Measurements from ENCODE around the gene KCNJ5.

DNA sequence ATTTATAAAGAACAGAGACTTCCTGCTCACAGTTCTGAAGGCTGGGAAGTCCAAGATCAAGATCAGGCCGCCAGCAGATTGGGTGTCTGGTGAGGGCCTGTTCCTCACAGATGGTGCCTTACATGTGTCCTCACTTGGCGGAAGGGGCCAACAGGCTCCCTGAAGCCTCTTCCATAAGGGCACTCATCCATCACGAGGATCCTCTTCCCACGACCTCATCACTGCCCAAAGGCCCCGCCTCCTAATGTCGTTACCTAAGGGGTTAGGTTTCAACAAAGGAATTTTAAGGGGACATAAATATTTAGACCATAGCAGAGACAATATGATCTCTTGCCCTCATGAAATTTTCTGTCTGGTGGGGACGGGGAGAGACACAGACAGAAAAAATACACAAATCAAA lies 32.9 kb downstream of the KCNJ5 start:
- TF ChIP-seq POLR2A (IDR thresholded peaks at IDR 0.05; ENCODE audit: borderline replicate concordance, extremely low read depth, insufficient read depth, insufficient read length) (no peak), TCF7L2 (IDR thresholded peaks at IDR 0.05; ENCODE audit: borderline replicate concordance, extremely low read depth, insufficient read depth, insufficient read length) (no peak), EZH2 (IDR thresholded peaks at IDR 0.05) (no peak), CEBPB (IDR thresholded peaks at IDR 0.05; ENCODE audit: low read depth) (no peak), ZNF274 (IDR thresholded peaks at IDR 0.05; ENCODE audit: low read depth, low read length) (no peak), POLR2AphosphoS5 (IDR thresholded peaks at IDR 0.05; ENCODE audit: low read depth, low read length) (no peak), RAD21 (IDR thresholded peaks at IDR 0.05; ENCODE audit: low read depth) (no peak), JUND (IDR thresholded peaks at IDR 0.05) (no peak), EGR1 (IDR thresholded peaks at IDR 0.05; ENCODE audit: low read depth) (no peak)
- TF ChIP-seq, protein P1, sequence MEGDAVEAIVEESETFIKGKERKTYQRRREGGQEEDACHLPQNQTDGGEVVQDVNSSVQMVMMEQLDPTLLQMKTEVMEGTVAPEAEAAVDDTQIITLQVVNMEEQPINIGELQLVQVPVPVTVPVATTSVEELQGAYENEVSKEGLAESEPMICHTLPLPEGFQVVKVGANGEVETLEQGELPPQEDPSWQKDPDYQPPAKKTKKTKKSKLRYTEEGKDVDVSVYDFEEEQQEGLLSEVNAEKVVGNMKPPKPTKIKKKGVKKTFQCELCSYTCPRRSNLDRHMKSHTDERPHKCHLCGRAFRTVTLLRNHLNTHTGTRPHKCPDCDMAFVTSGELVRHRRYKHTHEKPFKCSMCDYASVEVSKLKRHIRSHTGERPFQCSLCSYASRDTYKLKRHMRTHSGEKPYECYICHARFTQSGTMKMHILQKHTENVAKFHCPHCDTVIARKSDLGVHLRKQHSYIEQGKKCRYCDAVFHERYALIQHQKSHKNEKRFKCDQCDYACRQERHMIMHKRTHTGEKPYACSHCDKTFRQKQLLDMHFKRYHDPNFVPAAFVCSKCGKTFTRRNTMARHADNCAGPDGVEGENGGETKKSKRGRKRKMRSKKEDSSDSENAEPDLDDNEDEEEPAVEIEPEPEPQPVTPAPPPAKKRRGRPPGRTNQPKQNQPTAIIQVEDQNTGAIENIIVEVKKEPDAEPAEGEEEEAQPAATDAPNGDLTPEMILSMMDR (IDR thresholded peaks at IDR 0.05 in 2 of 3, conservative IDR thresholded peaks at IDR 0.05 in 1 of 3; ENCODE audit: borderline replicate concordance in 1 of 3, insufficient read depth in 1 of 3, low read depth in 2 of 3, low read length in 2 of 3), result no peak
- TF ChIP-seq, protein P2, sequence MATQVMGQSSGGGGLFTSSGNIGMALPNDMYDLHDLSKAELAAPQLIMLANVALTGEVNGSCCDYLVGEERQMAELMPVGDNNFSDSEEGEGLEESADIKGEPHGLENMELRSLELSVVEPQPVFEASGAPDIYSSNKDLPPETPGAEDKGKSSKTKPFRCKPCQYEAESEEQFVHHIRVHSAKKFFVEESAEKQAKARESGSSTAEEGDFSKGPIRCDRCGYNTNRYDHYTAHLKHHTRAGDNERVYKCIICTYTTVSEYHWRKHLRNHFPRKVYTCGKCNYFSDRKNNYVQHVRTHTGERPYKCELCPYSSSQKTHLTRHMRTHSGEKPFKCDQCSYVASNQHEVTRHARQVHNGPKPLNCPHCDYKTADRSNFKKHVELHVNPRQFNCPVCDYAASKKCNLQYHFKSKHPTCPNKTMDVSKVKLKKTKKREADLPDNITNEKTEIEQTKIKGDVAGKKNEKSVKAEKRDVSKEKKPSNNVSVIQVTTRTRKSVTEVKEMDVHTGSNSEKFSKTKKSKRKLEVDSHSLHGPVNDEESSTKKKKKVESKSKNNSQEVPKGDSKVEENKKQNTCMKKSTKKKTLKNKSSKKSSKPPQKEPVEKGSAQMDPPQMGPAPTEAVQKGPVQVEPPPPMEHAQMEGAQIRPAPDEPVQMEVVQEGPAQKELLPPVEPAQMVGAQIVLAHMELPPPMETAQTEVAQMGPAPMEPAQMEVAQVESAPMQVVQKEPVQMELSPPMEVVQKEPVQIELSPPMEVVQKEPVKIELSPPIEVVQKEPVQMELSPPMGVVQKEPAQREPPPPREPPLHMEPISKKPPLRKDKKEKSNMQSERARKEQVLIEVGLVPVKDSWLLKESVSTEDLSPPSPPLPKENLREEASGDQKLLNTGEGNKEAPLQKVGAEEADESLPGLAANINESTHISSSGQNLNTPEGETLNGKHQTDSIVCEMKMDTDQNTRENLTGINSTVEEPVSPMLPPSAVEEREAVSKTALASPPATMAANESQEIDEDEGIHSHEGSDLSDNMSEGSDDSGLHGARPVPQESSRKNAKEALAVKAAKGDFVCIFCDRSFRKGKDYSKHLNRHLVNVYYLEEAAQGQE (IDR thresholded peaks at IDR 0.05; ENCODE audit: low read depth), result no peak
- TF ChIP-seq, protein P3, sequence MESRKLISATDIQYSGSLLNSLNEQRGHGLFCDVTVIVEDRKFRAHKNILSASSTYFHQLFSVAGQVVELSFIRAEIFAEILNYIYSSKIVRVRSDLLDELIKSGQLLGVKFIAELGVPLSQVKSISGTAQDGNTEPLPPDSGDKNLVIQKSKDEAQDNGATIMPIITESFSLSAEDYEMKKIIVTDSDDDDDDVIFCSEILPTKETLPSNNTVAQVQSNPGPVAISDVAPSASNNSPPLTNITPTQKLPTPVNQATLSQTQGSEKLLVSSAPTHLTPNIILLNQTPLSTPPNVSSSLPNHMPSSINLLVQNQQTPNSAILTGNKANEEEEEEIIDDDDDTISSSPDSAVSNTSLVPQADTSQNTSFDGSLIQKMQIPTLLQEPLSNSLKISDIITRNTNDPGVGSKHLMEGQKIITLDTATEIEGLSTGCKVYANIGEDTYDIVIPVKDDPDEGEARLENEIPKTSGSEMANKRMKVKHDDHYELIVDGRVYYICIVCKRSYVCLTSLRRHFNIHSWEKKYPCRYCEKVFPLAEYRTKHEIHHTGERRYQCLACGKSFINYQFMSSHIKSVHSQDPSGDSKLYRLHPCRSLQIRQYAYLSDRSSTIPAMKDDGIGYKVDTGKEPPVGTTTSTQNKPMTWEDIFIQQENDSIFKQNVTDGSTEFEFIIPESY (IDR thresholded peaks at IDR 0.05; ENCODE audit: extremely low read depth, insufficient replicate concordance, low read length), result no peak
